Superior temporal gyrus (tissue), 1 donor: ENCODE results near the gene BCAN.

Experiments used
- DNase-seq: peaks from one replicate; pipeline ENCODE4 v3.0.0-alpha.2; 2016; ENCODE audit errors: extremely low spot score

The BCAN gene

DNA sequence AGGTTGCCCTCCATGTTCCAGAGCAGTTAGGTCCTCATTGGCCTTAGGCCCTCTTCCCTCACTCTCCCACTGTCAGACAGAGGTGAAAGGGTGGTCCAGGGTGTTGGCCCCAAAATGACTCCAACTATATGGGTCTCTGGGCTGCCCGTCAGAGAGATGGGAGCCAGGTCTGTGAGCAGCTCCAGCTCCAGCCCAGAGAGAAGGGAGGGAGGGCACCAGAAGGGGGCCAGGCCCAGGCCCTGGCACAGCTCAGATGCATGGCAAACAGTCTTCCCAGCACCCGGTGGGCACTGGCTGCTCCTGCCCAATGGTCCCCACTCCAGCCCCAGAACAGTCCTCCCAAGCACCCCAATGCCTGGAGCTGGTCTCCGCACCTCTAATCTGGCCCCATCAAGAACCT is 2.2 kb downstream of the BCAN start:
- no peak for DNase-seq

DNA sequence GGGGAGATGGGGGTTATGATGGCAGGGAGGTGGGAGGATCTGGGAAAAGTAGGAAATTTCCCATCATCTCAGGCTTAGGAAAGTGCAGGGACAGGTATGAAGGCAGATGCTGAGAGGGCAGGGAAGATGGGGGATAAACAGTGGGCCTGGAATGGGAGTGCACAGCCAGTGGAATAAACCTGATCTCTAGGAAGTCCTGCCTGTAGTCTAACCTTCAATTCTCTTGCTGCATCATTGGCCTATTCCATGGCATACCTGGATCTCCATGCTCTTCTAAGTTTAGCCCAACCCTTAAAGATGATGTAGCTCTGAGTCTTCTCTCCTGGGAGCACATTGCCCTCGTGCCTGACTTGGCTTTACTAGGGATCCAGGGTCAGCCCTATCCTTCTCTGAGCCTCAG is 2.7 kb downstream of the BCAN start:
- DNase-seq = no peak

DNA sequence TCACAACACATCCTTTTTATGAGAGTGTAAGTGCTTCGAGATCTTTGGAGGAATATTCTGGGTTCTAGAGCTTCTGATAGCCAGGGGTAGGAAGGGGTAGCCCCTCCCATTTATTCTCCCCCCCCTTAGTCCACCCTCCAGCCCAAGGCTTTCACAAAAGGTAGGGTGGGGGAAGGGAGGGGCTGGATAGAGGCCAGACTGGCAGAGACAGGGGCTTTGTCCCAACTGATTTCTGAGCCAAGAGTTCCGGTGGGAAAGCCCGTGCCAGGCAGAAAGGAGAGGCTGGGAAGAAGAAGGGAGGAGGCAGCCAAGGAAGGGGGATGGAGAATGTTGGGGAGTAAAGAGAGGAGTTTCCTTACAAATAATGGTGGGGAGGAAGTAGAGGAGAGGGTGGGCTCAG is 3.1 kb downstream of the BCAN start:
- no peak for DNase-seq

DNA sequence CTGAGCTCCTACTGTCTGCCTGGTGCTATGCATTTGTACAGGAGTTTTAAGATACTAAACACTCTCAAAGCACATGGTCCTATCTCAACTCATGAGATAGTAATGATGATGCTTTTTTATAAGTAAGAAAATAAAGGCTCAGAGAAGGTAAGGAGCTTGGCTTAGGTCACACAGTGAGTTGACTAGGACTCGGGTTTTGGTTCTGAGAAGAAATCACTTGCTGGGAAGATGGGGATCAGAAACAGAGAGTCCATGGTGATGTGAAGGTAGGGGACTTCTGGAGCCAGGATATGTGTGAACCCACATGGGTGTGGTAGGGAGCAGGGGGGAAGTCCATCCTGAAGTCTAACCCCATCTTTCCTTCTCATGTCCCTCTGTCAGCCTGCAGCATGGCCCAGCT is 3.7 kb downstream of the BCAN start:
- DNase-seq = no peak

DNA sequence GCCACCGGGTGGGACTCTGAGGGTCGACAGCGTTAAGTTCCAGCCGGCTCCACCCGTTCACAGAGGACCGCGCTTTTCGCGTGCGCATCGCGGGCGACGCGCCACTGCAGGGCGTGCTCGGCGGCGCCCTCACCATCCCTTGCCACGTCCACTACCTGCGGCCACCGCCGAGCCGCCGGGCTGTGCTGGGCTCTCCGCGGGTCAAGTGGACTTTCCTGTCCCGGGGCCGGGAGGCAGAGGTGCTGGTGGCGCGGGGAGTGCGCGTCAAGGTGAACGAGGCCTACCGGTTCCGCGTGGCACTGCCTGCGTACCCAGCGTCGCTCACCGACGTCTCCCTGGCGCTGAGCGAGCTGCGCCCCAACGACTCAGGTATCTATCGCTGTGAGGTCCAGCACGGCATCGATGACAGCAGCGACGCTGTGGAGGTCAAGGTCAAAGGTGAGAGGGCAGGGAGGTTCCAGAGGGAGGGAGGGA is 4.9 kb downstream of the BCAN start:
- no peak for DNase-seq

DNA sequence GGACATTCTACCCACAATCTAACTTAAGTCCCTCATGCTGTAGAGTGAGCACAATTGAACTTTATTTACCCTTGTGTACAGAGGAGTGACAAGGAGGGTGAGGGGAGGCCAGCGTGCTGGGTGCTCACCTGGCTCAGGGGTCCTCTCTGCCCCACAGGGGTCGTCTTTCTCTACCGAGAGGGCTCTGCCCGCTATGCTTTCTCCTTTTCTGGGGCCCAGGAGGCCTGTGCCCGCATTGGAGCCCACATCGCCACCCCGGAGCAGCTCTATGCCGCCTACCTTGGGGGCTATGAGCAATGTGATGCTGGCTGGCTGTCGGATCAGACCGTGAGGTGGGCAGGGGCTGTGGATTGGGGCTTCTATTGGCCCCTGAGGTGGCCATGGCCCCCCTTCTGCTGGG is 5.4 kb downstream of the BCAN start:
- DNase-seq = no peak

DNA sequence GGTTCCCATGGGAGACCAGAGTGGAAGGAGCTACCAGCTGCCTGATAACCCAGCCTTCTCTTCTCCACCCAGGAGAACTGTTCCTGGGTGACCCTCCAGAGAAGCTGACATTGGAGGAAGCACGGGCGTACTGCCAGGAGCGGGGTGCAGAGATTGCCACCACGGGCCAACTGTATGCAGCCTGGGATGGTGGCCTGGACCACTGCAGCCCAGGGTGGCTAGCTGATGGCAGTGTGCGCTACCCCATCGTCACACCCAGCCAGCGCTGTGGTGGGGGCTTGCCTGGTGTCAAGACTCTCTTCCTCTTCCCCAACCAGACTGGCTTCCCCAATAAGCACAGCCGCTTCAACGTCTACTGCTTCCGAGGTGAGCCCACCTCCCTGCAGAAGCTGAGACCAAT is 6.6 kb downstream of the BCAN start:
- no peak for DNase-seq

DNA sequence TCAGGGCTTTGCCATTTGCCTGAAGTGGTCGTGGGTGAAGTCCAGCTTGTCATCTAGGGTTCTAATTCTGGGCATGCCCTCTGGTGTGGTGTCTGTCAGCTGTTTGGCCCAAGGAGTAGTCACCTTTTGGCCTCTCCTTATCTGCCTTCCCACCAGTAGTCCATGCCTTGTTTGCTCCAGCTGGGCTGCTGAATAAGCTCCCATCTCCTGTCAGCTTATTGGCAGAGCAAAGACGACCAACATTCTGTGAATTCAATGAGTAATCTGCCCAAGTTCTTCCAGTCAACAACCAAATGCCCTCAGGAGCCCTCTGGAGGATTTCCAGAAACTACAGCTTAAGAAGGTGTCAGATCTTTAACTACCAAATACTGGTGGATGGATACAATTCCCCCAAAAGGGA is 7.0 kb downstream of the BCAN start:
- DNase-seq = no peak

DNA sequence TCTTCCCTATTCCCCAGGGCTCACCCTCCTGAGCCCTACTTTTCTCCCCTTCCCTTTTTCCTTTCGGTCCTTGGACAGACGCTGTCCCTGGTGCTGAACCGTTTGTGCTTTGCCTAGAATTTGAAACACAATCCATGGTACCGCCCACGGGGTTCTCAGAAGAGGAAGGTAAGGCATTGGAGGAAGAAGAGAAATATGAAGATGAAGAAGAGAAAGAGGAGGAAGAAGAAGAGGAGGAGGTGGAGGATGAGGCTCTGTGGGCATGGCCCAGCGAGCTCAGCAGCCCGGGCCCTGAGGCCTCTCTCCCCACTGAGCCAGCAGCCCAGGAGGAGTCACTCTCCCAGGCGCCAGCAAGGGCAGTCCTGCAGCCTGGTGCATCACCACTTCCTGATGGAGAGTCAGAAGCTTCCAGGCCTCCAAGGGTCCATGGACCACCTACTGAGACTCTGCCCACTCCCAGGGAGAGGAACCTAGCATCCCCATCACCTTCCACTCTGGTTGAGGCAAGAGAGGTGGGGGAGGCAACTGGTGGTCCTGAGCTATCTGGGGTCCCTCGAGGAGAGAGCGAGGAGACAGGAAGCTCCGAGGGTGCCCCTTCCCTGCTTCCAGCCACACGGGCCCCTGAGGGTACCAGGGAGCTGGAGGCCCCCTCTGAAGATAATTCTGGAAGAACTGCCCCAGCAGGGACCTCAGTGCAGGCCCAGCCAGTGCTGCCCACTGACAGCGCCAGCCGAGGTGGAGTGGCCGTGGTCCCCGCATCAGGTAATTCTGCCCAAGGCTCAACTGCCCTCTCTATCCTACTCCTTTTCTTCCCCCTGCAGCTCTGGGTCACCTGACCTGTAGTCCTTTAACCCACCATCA is 10.4 kb downstream of the BCAN start:
- DNase-seq = no peak

DNA sequence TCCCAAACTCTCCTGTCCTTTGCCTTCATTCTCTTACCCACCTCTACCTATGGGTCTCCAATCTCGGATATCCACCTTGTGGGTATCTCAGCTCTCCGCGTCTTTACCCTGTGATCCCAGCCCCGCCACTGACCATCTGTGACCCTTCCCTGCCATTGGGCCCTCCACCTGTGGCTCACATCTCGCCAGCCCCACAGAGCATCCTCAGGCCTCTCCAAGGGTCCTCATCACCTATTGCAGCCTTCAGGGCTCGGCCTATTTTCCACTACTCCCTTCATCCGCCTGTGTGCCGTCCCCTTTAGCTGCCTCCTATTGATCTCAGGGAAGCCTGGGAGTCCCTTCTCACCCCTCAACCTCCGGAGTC is 11.1 kb downstream of the BCAN start:
- DNase-seq = no peak

DNA sequence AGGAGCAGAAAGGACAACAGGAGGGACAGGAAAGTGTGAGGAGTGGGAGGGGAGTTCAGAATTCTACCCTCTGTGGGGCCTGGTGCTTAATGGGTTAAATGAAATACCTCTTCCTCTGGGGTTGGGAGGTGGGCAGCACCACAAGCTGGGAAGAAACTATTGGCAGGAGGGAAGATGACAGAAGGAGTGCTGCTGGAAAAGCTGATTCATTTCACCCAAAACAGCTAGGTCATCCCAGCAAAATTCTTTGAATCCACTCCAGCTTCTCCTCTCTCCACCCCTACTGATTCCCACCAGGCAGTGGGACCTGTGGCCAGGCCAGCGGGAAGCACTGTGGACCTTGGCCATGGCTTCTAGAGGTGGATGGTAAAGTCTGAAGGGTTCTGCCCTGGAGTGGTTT is 12.8 kb downstream of the BCAN start:
- DNase-seq = no peak

DNA sequence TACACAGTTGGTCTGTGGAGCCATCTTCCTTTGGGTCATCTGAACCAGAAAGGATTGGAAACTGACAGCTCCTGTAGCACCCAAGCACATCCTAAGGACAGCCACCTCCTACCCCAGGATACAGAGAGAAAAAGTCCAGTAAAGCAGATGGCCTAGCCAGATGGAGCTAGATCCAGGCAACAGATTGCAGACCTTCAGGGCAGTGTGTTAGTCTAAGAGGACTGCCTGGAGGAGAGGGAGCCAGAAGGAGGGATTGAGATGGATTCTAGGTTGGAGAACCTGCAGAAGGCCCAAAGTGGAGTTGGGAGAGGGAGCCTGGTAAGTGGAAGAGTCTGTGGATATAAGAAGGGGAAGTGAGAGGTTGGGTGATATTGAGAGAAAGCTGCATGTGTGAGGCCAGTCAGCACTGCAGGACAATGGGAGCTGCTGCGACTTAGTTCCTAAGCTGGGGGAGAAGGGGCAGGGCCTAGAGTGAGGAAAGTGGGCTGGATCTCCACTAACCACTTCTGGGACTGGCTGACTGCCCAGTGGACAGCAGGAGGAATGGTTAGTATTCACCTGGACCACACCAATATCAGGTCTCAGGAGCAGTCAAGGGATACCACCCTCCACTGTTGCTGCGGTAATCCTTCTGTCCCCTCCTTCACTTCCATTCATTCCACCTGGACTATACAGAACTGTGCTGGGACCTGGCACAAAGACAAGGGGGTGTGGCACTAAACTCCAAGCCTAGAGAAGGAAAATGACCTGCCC is 13.4 kb downstream of the BCAN start:
- DNase-seq = no peak

DNA sequence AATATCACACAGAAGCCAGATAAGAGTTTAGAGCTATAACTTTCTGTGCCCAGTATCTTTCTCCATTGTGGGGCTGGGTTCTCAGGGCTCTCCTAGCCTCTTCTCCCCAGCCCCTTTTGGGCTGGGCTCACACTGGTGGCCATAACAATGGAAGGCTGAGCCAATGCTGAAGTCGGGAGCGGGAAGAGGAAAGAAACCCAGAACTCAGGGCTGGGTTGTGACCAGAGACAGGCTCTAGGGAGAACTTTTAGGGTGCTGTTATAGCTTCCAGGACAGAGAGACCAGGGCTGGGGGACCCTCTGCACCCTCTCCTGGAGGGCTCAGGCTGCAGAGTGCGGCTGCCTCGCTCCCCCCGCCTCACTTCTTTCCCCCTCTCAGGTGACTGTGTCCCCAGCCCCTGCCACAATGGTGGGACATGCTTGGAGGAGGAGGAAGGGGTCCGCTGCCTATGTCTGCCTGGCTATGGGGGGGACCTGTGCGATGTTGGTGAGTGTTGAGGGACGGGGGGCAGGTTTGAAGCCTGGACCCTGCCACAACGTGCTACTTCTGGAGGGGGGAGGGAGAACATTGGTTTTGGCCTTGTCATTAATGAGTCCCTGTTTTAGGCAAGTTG is 14.1 kb downstream of the BCAN start:
- DNase-seq = no peak

DNA sequence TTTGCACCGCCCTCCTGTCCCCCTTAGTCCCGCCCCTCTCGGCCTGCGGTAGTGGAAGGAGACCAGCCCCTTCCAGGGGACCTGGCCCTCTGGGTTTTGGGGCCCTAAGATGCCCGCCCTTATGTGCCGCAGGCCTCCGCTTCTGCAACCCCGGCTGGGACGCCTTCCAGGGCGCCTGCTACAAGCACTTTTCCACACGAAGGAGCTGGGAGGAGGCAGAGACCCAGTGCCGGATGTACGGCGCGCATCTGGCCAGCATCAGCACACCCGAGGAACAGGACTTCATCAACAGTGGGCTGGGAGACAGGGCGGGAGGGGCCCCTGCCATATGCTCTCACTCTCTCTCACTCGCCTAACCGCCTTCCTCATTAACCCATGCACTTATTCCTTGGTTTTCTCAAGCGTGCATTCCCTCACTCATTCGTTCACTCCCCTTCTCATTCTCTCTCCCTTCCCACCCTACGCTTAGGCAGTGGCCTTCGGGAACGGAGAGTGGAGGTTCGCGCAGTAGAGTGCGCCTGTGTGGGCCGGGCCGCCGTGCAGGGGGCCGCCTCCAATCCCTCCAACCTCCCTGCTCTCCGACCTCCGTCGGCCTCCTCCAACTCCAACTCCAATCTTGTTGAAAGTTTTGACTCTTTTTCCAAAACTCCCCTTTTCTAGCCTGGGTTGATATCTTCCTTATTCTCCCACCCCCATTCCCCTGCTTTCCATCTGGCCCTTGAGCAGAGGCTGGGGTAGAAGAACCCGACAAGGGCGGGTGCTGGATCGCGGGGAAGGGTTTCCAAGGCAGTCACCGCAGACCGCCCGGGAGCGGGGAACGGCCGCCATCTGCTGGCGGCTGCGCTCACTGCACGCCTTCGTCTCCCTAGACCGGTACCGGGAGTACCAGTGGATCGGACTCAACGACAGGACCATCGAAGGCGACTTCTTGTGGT is 15.2 kb downstream of the BCAN start:
- DNase-seq = peak; percentile 89

DNA sequence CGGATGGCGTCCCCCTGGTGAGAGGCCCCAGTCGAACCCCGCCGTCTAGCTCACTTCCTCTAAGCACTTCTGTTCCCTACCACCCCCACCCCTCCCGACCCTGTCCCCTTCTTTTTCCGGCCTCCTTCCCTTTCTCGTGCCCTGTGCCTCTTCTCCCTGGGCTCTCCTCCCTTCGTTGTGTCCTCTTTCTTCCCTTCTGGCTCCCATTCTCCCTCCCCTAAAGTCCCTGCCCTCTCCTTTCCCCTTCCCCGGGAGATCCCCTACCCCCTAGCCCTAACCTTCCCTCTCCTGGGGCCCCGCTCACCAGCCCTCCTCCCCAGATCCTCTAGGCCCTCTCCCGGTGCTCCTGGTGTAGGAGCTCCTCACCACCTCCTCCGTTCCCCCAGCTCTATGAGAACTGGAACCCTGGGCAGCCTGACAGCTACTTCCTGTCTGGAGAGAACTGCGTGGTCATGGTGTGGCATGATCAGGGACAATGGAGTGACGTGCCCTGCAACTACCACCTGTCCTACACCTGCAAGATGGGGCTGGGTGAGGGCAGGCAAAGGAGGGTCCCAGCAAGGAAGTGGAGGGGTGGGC is 15.9 kb downstream of the BCAN start:
- DNase-seq = peak; percentile 14

DNA sequence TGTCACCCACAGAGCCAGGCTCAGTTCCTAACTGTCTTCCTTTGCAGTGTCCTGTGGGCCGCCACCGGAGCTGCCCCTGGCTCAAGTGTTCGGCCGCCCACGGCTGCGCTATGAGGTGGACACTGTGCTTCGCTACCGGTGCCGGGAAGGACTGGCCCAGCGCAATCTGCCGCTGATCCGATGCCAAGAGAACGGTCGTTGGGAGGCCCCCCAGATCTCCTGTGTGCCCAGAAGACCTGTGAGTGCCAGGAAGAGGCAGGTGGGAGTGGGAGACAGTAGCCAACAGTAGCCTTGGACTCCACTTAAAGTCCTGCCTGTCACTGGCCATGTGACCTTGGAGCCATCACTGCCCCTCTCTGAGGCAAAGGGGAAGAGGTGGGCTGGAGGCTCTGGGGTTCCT is 16.6 kb downstream of the BCAN start:
- no peak for DNase-seq

DNA sequence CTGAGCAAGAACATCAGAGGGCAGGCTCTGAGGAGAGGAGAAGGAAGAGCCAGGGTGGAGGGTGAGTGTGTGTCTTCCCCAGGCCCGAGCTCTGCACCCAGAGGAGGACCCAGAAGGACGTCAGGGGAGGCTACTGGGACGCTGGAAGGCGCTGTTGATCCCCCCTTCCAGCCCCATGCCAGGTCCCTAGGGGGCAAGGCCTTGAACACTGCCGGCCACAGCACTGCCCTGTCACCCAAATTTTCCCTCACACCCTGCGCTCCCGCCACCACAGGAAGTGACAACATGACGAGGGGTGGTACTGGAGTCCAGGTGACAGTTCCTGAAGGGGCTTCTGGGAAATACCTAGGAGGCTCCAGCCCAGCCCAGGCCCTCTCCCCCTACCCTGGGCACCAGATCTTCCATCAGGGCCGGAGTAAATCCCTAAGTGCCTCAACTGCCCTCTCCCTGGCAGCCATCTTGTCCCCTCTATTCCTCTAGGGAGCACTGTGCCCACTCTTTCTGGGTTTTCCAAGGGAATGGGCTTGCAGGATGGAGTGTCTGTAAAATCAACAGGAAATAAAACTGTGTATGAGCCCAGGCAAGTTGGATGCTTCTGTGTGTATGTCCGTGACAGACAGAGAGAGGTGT is 17.1 kb downstream of the BCAN start:
- peak; percentile 13 for DNase-seq

DNA sequence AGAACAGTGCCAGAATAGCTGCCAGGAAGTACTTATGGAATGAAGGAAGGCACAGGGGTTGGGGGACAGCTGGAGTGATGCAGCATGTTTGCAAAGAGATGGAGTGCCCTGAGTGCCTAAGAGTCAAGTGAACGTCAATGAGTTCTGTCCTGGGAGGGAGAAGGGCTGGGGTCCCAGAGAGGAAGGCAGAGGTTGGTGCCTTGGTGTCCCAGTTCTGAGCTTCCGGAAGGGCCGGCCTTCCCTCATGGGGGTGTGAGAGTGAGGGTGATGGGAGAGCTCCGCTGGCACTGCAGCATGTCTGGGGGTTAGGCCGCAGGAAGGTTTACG is 17.7 kb downstream of the BCAN start:
- no peak for DNase-seq

DNA sequence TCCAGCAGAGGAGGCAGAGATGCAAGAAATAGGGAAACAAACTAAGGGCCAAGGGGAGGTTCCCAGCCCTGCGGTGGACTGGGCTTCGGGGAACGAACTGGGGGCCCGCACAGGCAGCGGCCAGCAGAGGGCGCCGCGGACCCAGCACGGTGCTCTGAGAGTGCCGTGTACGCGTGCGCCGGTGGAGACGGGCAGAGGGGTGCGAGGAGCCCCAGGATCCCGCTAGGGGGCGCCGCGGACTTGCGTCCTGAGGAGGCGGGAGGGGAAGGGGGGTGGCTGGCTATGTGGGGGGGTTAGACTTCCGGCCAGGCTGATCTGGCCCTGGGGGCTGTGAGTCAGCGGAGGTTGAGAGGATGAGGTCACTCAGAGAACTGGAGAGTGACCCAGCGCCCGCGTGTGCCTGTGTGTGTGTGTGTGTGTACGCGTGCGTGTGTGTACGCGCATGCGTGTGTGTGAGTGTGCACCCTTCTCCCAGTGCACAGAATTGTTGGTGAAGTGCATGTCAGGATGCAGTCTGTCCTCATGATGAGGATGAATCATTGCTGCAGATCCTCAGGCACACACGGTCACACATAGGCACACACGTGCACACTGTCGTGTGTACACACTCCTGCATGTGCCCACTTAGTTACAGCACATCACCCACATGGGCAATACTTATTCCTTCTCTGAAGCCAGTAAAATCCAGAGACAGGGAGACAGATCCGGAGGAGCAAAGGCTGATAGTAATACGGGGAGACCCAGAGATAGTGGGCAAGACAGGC is 18.3 kb downstream of the BCAN start:
- peak; percentile 96 for DNase-seq

DNA sequence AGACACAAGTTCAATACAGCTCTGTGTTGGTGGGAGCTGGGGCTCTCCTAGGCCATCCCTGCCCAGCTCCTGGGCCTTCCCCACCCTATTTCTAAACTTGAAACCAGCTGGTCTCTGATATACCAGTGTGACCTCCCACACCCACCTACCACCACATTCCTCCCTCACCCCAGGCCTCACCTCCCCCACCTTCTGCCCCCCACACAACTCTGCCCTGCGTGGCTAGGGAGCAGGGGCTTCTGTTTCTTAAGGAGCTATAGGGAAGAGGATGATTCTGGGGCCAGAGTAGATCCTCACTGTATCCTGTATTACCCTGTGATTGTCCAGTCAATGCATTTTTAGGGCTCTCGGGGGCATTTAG is 18.8 kb downstream of the BCAN start:
- no peak for DNase-seq
